Fibroblast of lung (primary cell): ENCODE data around the gene USP6NL. TPM values are rescaled to one million over a fixed set of nuclear protein-coding genes. Genes with fewer than 3 reads are reported as not detected.

Source experiments
- DNase-seq, 2 donors: peaks; one replicate each; pipeline versions ENCODE4 v3.0.0 to v3.0.0-alpha.2; 2010; ENCODE audit warnings: low read depth in 2 of 2
- H2AFZ ChIP-seq: 2 replicates; pipeline ENCODE4 v1.5.1; 2012; ENCODE audit warnings: low read length, control low read depth, inconsistent platforms
- H3K27ac ChIP-seq: 2 replicates; pipeline ENCODE4 v1.5.1; 2011; ENCODE audit warnings: low read length, control low read depth; ENCODE audit not compliant: insufficient read depth
- H3K27me3 ChIP-seq: 2 replicates; pipeline ENCODE4 v1.5.1; 2011; ENCODE audit warnings: mild to moderate bottlenecking, low read length; ENCODE audit not compliant: control insufficient read depth, insufficient read depth
- H3K36me3 ChIP-seq: 2 replicates; pipeline ENCODE4 v1.5.1; 2011; ENCODE audit warnings: low read length; ENCODE audit not compliant: control insufficient read depth, insufficient read depth
- H3K4me1 ChIP-seq: 2 replicates; pipeline ENCODE4 v1.5.1; 2011; ENCODE audit warnings: low read length; ENCODE audit not compliant: control insufficient read depth, insufficient read depth; ENCODE audit errors: extremely low read depth
- H3K4me2 ChIP-seq: 2 replicates; pipeline ENCODE4 v1.5.1; 2011; ENCODE audit warnings: low read length, control low read depth; ENCODE audit not compliant: insufficient read depth; ENCODE audit errors: extremely low read depth
- H3K4me3 ChIP-seq, 4 experiments: fragments of 200-600 bp in 1 of 4; sonication (generic) in 1 of 4; replicated peaks in 1 of 4; 2 replicates each; pipeline ENCODE4 v1.5.1; 2011 to 2016; ENCODE audit warnings: low read length in 4 of 4, low read depth in 3 of 4, mild to moderate bottlenecking in 3 of 4, control low read depth in 2 of 4, inconsistent platforms in 1 of 4, mixed read lengths in 1 of 4; ENCODE audit not compliant: insufficient read depth in 1 of 4; ENCODE audit errors: control extremely low read depth in 1 of 4
- H3K79me2 ChIP-seq: 2 replicates; pipeline ENCODE4 v1.5.1; 2012; ENCODE audit warnings: mild to moderate bottlenecking, low read length, inconsistent platforms; ENCODE audit not compliant: control insufficient read depth, insufficient read depth
- H3K9ac ChIP-seq: 2 replicates; pipeline ENCODE4 v1.5.1; 2011; ENCODE audit warnings: mild to moderate bottlenecking, low read length, control low read depth; ENCODE audit not compliant: insufficient read depth
- H3K9me3 ChIP-seq: 2 replicates; pipeline ENCODE4 v1.5.1; 2012; ENCODE audit warnings: low read depth, low read length; ENCODE audit not compliant: control insufficient read depth, insufficient read depth
- H4K20me1 ChIP-seq: 2 replicates; pipeline ENCODE4 v1.5.1; 2011; ENCODE audit warnings: low read length; ENCODE audit not compliant: control insufficient read depth, insufficient read depth; ENCODE audit errors: extremely low read depth
- EZH2 ChIP-seq: IDR thresholded peaks from 2 replicates; pipeline ENCODE4 v1.5.1; 2012; ENCODE audit warnings: low read length, control low read depth, mild to moderate bottlenecking; ENCODE audit errors: missing control alignments
- polyA plus RNA-seq, 2 donors: library from polyadenylated mRNA; depleted of rRNA in 1 of 2; stranded (reverse) in 1 of 2; unstranded in 1 of 2; fragments of >200 nt; gene quantifications; 2 replicates each; pipeline ENCODE4 v1.2.1, GENCODE V29; 2011 to 2012; ENCODE audit warnings: missing spikeins in 1 of 2
- total RNA-seq: library from RNA; depleted of rRNA; stranded (reverse); fragments of >200 nt; gene quantifications from 2 replicates; pipeline ENCODE4 v1.2.1, GENCODE V29; 2014
- TF ChIP-seq, protein P1 (sequence below), 2 donors: IDR thresholded peaks in 1 of 2; conservative IDR thresholded peaks in 1 of 2; 1 replicate in 1 of 2; 2 replicates in 1 of 2; pipeline ENCODE4 v1.5.1; 2011 to 2012; ENCODE audit warnings: low read length in 2 of 2, control low read depth in 1 of 2, inconsistent platforms in 1 of 2, low read depth in 1 of 2, mild to moderate bottlenecking in 1 of 2

USP6NL gene
- total and polyA plus RNA-seq, 2 donors (not counting 1 experiment from before 2014, with no cell fraction given), result 8.9 to 13.4 TPM

DNA sequence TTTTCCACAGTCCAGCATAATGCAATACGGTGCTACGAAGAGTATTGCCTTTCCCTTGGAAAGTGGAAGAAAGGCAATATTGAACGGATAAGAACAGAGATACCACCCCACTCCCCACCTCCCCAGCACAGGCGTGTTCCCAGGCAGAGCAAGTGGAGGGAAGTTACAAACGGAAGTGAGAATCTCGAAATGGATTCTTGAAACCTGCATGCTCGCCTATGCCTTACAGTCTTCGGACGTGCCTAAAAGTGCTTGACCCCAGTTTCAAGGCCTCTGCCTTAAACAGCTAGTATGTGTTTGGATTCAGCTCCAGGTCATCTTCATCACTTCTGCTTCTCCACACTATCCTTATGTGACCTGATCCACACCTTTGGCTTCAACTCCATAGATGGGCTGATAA is 35.0 kb upstream of the USP6NL start:
- Histone ChIP-seq H3K4me2 (no peak overlapping the region), H3K27ac (no peak overlapping the region), H4K20me1 (no peaks in the 10 kb centered on the region), H3K4me3 (no peak overlapping the region), H3K79me2 (no peaks in the 10 kb centered on the region), H3K9me3 (no peaks in the 10 kb centered on the region), H2AFZ (no peak overlapping the region), H3K27me3 (no peaks in the 10 kb centered on the region), H3K9ac (no peak overlapping the region), H3K4me1 (no peaks in the 10 kb centered on the region), H3K36me3 (no peaks in the 10 kb centered on the region)
- TF ChIP-seq EZH2, result no peak
- TF ChIP-seq, protein P1, sequence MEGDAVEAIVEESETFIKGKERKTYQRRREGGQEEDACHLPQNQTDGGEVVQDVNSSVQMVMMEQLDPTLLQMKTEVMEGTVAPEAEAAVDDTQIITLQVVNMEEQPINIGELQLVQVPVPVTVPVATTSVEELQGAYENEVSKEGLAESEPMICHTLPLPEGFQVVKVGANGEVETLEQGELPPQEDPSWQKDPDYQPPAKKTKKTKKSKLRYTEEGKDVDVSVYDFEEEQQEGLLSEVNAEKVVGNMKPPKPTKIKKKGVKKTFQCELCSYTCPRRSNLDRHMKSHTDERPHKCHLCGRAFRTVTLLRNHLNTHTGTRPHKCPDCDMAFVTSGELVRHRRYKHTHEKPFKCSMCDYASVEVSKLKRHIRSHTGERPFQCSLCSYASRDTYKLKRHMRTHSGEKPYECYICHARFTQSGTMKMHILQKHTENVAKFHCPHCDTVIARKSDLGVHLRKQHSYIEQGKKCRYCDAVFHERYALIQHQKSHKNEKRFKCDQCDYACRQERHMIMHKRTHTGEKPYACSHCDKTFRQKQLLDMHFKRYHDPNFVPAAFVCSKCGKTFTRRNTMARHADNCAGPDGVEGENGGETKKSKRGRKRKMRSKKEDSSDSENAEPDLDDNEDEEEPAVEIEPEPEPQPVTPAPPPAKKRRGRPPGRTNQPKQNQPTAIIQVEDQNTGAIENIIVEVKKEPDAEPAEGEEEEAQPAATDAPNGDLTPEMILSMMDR (conservative IDR thresholded peaks at IDR 0.05 in 1 of 2, IDR thresholded peaks at IDR 0.05 in 1 of 2; ENCODE audit: low read depth in 1 of 2, low read length in 2 of 2), result no peak
- DNase-seq, result no peak

DNA sequence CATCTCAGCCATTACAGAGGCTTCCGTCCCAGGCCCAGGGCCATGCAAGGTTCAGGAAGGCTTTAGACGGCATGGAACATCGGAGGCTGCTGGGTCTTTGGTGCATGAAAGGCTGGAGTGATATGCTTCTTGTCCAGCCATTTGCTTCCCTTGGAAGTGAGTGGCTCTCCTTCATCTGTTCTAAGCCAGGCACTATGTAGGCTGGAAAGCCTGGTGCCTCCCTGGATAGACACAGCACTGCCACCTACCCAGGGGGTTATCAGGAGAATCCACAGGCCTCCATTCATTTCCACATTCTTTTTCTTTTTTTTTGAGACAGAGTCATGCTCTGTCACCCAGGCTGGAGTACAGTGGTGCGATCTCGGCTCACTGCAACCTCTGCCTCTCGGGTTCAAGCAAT is 31.6 kb upstream of the USP6NL start:
- Histone ChIP-seq H3K4me1 (no peaks in the 10 kb centered on the region), H3K9ac (no peak overlapping the region), H2AFZ (no peak overlapping the region), H3K9me3 (no peaks in the 10 kb centered on the region), H3K27ac (no peak overlapping the region), H3K79me2 (no peaks in the 10 kb centered on the region), H3K27me3 (no peaks in the 10 kb centered on the region), H3K4me3 (no peak overlapping the region), H4K20me1 (no peaks in the 10 kb centered on the region), H3K4me2 (no peak overlapping the region), H3K36me3 (no peaks in the 10 kb centered on the region)
- DNase-seq, result no peak
- TF ChIP-seq, protein P1 (conservative IDR thresholded peaks at IDR 0.05 in 1 of 2, IDR thresholded peaks at IDR 0.05 in 1 of 2; ENCODE audit: low read depth in 1 of 2, low read length in 2 of 2), result no peak
- no peak for TF ChIP-seq EZH2

DNA sequence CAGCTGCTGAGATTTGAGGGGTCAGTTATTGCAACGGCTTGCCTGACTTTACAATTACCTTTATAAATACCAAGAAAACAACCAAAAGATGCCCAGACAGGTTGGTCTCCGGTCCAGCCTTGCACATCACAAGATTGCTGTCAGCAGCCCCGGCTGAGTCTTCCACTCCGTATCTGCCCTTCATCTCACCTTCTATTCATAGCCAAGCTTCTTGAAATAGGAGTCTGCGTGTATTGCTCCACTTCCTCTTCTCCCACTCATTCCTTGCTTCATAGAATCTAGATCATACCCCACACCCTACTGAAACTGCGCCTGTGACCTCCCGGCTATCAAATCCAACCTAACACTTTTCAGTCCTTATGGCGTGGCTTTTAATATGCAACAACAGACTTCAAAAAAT is 31.1 kb upstream of the USP6NL start:
- no peak overlapping the region for H3K4me3 ChIP-seq

More for the DNA sequence above, 31.1 kb upstream of the USP6NL start:
- H3K4me1 ChIP-seq, result no peaks in the 10 kb centered on the region
- H3K27me3 ChIP-seq, result no peaks in the 10 kb centered on the region
- no peaks in the 10 kb centered on the region for H3K9me3 ChIP-seq
- H3K27ac ChIP-seq, result no peak overlapping the region
- no peak overlapping the region for H3K9ac ChIP-seq
- H4K20me1 ChIP-seq, result no peaks in the 10 kb centered on the region
- TF ChIP-seq, protein P1 (conservative IDR thresholded peaks at IDR 0.05 in 1 of 2, IDR thresholded peaks at IDR 0.05 in 1 of 2; ENCODE audit: low read depth in 1 of 2, low read length in 2 of 2), result no peak
- no peaks in the 10 kb centered on the region for H3K36me3 ChIP-seq
- H3K79me2 ChIP-seq, result no peaks in the 10 kb centered on the region
- no peak overlapping the region for H2AFZ ChIP-seq
- no peak overlapping the region for H3K4me2 ChIP-seq
- DNase-seq, result no peak
